ENCODE results near the gene PARP2. TPM values are rescaled to one million over a fixed set of nuclear protein-coding genes. Genes with fewer than 3 reads are reported as not detected.

PARP2 gene, protein sequence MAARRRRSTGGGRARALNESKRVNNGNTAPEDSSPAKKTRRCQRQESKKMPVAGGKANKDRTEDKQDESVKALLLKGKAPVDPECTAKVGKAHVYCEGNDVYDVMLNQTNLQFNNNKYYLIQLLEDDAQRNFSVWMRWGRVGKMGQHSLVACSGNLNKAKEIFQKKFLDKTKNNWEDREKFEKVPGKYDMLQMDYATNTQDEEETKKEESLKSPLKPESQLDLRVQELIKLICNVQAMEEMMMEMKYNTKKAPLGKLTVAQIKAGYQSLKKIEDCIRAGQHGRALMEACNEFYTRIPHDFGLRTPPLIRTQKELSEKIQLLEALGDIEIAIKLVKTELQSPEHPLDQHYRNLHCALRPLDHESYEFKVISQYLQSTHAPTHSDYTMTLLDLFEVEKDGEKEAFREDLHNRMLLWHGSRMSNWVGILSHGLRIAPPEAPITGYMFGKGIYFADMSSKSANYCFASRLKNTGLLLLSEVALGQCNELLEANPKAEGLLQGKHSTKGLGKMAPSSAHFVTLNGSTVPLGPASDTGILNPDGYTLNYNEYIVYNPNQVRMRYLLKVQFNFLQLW
- 25.0 and 33.4 TPM in 2 replicates for total RNA-seq (2014; rRNA removed; shearing (Covaris generic); ENCODE audit: low replicate concordance)

DNA sequence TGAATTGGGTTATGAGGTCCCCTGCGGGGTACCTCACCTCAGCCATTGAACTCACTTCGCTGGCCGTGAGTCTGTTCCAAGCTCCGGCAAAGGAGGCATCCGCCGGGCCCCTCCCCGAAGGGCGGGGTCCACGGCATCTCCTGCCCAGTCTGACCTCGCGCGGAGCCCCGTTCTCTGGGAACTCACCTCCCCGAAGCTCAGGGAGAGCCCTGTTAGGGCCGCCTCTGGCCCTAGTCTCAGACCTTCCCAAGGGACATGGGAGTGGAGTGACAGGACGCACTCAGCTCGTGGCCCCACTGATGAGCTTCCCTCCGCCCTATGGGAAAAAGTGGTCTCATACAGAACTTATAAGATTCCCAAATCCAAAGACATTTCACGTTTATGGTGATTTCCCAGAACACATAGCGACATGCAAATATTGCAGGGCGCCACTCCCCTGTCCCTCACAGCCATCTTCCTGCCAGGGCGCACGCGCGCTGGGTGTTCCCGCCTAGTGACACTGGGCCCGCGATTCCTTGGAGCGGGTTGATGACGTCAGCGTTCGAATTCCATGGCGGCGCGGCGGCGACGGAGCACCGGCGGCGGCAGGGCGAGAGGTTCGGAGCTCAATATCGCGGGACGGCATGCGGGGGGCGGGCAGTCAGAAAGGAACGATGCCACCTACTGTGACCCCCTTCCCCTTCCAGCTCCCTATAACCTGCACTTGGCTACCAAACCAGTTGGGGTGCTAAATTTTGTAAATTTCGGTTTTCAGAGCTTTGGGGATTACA is at the start of gene PARP2:
Gene PARP2, plus strand, starts transcription at position 544 of the 770 bp plus-strand sequence. Its CDS starts 7 bp downstream, at position 551.
- Histone ChIP-seq H3K4me3 (ENCODE audit: low read length) (peak within 1 kb of the TSS; percentile 84), H3K4me1 (ENCODE audit: low read length) (peaks cover 23% of the 10 kb centered on the region), H3K9me2 (replicated peaks; ENCODE audit: insufficient read depth, low read length) (no peaks in the 10 kb centered on the region), H3K79me2 (ENCODE audit: low read length) (peaks cover 34% of the 10 kb centered on the region), H3K9ac (ENCODE audit: low read length) (peak within 1 kb of the TSS; percentile 82), H4K20me1 (ENCODE audit: insufficient read depth, low read depth, low read length) (no peaks in the 10 kb centered on the region), H3K4me2 (ENCODE audit: low read depth, low read length, poor library complexity, severe bottlenecking) (peak within 1 kb of the TSS; percentile 82), H3K9me3 (ENCODE audit: low read length) (no peaks in the 10 kb centered on the region), H2AFZ (ENCODE audit: low read length) (peak within 1 kb of the TSS; percentile 84), H3K27me3 (ENCODE audit: low read length) (no peaks in the 10 kb centered on the region), H3K36me3 (ENCODE audit: insufficient read depth, low read length) (peaks cover 27% of the 10 kb centered on the region), H3K27ac (ENCODE audit: low read length) (peak within 1 kb of the TSS; percentile 78)
- peak; percentile 100 for DNase-seq

GRCh38 chr14:20294636-20295035 is 48.8 kb upstream of the PARP2 start:
- H4K20me1 ChIP-seq (ENCODE audit: insufficient read depth, low read depth, low read length): no peaks in the 10 kb centered on the region
- H3K4me1 ChIP-seq (ENCODE audit: low read length): peaks cover 22% of the 10 kb centered on the region
- no peaks in the 10 kb centered on the region for H3K9me2 ChIP-seq (replicated peaks; ENCODE audit: insufficient read depth, low read length)
- H3K9ac ChIP-seq (ENCODE audit: low read length): no peak overlapping the region
- H3K79me2 ChIP-seq (ENCODE audit: low read length): no peaks in the 10 kb centered on the region
- peaks cover 65% of the 10 kb centered on the region for H3K36me3 ChIP-seq (ENCODE audit: insufficient read depth, low read length)
- no peak overlapping the region for H2AFZ ChIP-seq (ENCODE audit: low read length)
- H3K27ac ChIP-seq (ENCODE audit: low read length): peak overlapping the region; percentile 62
- H3K9me3 ChIP-seq (ENCODE audit: low read length): no peaks in the 10 kb centered on the region
- H3K4me3 ChIP-seq (ENCODE audit: low read length): no peak overlapping the region
- peak overlapping the region; percentile 36 for H3K4me2 ChIP-seq (ENCODE audit: low read depth, low read length, poor library complexity, severe bottlenecking)
- DNase-seq: no peak
- no peaks in the 10 kb centered on the region for H3K27me3 ChIP-seq (ENCODE audit: low read length)

DNA sequence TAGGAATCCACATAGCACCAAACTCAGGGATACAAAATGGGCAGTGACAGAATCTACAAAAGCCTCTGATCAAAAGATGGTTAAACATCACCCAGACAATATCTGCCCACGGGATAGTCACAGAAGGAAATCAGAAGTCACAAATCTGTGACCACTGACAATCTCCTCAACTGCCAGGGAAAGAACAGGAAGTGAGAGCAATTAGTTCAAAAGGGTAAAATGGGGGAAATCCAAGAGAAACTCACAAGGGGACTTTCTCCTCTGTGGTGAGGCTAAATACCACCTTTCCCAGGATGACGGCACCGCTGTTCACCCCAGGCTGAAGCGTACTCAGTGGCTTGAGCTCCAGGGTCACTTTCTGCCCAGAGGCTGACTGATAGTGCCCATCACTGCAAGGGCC is 48.4 kb upstream of the PARP2 start:
- Histone ChIP-seq H3K4me2 (ENCODE audit: low read depth, low read length, poor library complexity, severe bottlenecking) (peak overlapping the region; percentile 36), H3K36me3 (ENCODE audit: insufficient read depth, low read length) (peaks cover 60% of the 10 kb centered on the region), H2AFZ (ENCODE audit: low read length) (no peak overlapping the region), H3K4me3 (ENCODE audit: low read length) (no peak overlapping the region), H3K79me2 (ENCODE audit: low read length) (no peaks in the 10 kb centered on the region), H3K27me3 (ENCODE audit: low read length) (no peaks in the 10 kb centered on the region), H4K20me1 (ENCODE audit: insufficient read depth, low read depth, low read length) (no peaks in the 10 kb centered on the region), H3K9me2 (replicated peaks; ENCODE audit: insufficient read depth, low read length) (no peaks in the 10 kb centered on the region), H3K27ac (ENCODE audit: low read length) (peak overlapping the region; percentile 62), H3K9me3 (ENCODE audit: low read length) (no peaks in the 10 kb centered on the region), H3K4me1 (ENCODE audit: low read length) (peaks cover 22% of the 10 kb centered on the region), H3K9ac (ENCODE audit: low read length) (no peak overlapping the region)
- DNase-seq: no peak

DNA sequence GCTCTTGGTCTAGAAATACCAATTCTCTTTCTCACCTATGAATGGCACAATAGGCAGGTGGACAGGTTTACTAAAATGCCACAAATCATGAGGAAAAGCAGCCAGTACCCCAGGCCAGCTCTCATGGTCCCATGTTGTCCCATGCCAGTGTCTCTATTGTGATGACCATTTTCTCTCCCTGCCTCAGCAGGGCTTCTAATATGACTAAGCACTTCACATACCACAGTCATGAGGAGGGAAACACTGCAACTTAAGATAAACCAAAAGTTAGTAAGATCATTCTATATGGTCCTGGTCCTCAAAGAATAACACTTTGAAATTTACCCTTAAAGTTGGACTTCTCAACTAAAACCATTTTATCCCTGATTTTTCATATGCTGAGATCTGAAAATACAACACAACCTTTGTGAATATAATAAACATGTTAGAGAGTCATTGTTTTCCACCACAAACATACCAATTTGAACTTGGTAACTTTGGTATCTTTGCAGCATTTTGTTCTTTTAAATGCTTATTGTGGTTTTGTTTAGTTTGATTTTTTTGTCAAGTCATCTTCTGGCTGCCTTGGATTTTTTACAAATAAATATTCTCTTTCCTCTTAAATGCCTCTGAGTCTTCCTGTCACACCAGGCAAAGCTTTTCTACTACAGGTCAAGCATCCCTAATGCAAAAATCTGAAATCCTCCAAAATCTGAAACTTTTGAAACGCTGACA is 41.2 kb upstream of the PARP2 start:
- no peak overlapping the region for H2AFZ ChIP-seq (ENCODE audit: low read length)
- H3K4me3 ChIP-seq (ENCODE audit: low read length): no peak overlapping the region
- DNase-seq: no peak
- H3K36me3 ChIP-seq (ENCODE audit: insufficient read depth, low read length): peaks cover 34% of the 10 kb centered on the region
- H3K4me2 ChIP-seq (ENCODE audit: low read depth, low read length, poor library complexity, severe bottlenecking): no peak overlapping the region
- H3K9me2 ChIP-seq (replicated peaks; ENCODE audit: insufficient read depth, low read length): no peaks in the 10 kb centered on the region
- peaks cover 21% of the 10 kb centered on the region for H3K4me1 ChIP-seq (ENCODE audit: low read length)
- no peaks in the 10 kb centered on the region for H3K27me3 ChIP-seq (ENCODE audit: low read length)
- H3K9me3 ChIP-seq (ENCODE audit: low read length): no peaks in the 10 kb centered on the region
- H4K20me1 ChIP-seq (ENCODE audit: insufficient read depth, low read depth, low read length): no peaks in the 10 kb centered on the region
- no peak overlapping the region for H3K9ac ChIP-seq (ENCODE audit: low read length)
- peaks cover 41% of the 10 kb centered on the region for H3K79me2 ChIP-seq (ENCODE audit: low read length)
- H3K27ac ChIP-seq (ENCODE audit: low read length): no peak overlapping the region

DNA sequence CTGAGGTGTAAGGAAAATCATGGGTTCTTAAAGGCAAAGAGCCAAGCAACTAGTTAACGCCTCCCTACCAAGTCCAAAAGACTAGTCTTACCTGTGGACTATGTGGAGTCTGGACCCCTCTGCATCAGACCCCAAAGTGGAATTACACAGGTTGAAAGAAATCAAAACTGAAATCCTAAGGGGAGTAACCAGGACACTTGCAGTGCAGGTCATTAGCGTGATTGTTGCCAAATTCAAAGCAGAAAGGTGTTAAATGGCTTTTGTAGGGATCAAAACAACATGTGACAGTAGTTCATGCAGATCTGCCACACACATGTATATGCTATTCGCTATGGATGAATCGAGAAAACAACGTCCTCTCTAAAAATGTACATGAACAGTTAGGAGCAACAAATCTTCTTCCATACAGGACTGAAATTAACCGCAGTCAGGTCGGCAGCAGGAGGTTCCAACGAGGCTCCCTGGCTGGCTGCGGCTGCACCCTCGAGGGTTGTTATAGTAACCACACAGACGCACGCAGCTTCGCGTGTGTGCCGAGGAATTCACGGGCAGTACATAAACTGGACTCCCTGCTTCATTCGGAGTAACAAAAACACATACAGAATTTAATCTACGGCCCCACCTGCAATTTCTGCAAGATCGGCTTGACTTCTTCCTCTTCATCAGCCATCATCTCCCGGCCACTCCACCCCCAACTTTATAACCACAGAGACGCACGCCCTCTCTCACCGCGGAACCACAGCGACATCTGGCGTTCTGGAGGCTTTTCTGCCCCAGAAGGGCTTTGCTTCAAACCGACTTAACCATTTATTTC is 38.0 kb upstream of the PARP2 start, which contains the start of gene TTC5:
Gene TTC5, minus strand, starts transcription at position 687 of the 814 bp plus-strand sequence. Its CDS starts 14 bp downstream, at position 673.
- peaks cover 16% of the 10 kb centered on the region for H3K36me3 ChIP-seq (ENCODE audit: insufficient read depth, low read length)
- H3K9me3 ChIP-seq (ENCODE audit: low read length): no peaks in the 10 kb centered on the region
- peak within 1 kb of the TSS; percentile 95 for H3K4me2 ChIP-seq (ENCODE audit: low read depth, low read length, poor library complexity, severe bottlenecking)
- peak within 1 kb of the TSS; percentile 98 for H2AFZ ChIP-seq (ENCODE audit: low read length)
- peak within 1 kb of the TSS; percentile 82 for H3K9ac ChIP-seq (ENCODE audit: low read length)
- H3K4me3 ChIP-seq (ENCODE audit: low read length): peak within 1 kb of the TSS; percentile 93
- peak within 1 kb of the TSS; percentile 52 for H3K27ac ChIP-seq (ENCODE audit: low read length)
- peak; percentile 98 for DNase-seq
- no peaks in the 10 kb centered on the region for H3K9me2 ChIP-seq (replicated peaks; ENCODE audit: insufficient read depth, low read length)
- H3K27me3 ChIP-seq (ENCODE audit: low read length): no peaks in the 10 kb centered on the region
- H4K20me1 ChIP-seq (ENCODE audit: insufficient read depth, low read depth, low read length): no peaks in the 10 kb centered on the region
- peaks cover 41% of the 10 kb centered on the region for H3K79me2 ChIP-seq (ENCODE audit: low read length)
- H3K4me1 ChIP-seq (ENCODE audit: low read length): peaks cover 21% of the 10 kb centered on the region

DNA sequence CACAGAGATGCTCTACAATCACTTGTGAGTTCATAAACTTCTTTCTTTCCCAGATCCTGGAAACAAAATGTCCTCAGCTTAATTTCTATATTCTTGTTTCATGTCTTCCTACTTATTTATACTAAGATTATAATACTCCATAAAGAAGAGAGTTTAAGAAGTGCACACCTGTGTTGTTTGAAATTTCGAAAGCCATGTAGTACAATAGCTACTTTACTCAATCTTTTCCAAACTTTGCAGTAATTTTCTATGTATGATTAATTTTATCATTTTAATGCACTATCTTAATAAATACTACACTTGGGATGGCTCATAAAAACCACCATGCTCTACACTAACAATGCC is 37.4 kb upstream of the PARP2 start:
- Histone ChIP-seq H3K79me2 (ENCODE audit: low read length) (peaks cover 41% of the 10 kb centered on the region), H3K9ac (ENCODE audit: low read length) (no peak overlapping the region), H3K4me1 (ENCODE audit: low read length) (peaks cover 21% of the 10 kb centered on the region), H3K9me2 (replicated peaks; ENCODE audit: insufficient read depth, low read length) (no peaks in the 10 kb centered on the region), H3K27me3 (ENCODE audit: low read length) (no peaks in the 10 kb centered on the region), H3K4me3 (ENCODE audit: low read length) (peak overlapping the region; percentile 93; the same call in 1 of the 2 replicates), H3K4me2 (ENCODE audit: low read depth, low read length, poor library complexity, severe bottlenecking) (peak overlapping the region; percentile 95), H4K20me1 (ENCODE audit: insufficient read depth, low read depth, low read length) (no peaks in the 10 kb centered on the region), H2AFZ (ENCODE audit: low read length) (no peak overlapping the region), H3K27ac (ENCODE audit: low read length) (no peak overlapping the region), H3K36me3 (ENCODE audit: insufficient read depth, low read length) (peaks cover 11% of the 10 kb centered on the region), H3K9me3 (ENCODE audit: low read length) (no peaks in the 10 kb centered on the region)
- no peak for DNase-seq

DNA sequence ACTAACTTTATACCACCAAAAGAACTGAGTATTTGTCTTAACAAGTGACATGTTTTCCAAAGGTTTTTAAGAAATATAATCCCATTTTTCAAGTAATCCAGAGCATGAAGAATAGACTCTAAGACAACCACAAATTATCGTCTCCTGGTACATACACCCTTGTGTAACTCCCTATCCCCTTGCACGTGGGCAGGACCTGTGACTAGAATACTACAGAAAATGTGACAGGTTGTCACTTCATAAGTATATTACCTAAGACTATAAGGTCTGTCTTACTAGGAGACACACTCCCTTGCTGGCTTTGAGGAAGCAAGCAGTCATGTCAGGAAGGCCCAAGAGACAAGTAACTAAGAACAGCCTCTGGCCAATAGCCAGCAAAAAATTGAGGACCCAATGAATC is 29.4 kb upstream of the PARP2 start:
- Histone ChIP-seq H3K9ac (ENCODE audit: low read length) (no peak overlapping the region), H3K9me2 (replicated peaks; ENCODE audit: insufficient read depth, low read length) (no peaks in the 10 kb centered on the region), H3K4me1 (ENCODE audit: low read length) (peaks cover 2% of the 10 kb centered on the region), H3K27ac (ENCODE audit: low read length) (no peak overlapping the region), H3K4me3 (ENCODE audit: low read length) (no peak overlapping the region), H3K27me3 (ENCODE audit: low read length) (no peaks in the 10 kb centered on the region), H3K9me3 (ENCODE audit: low read length) (no peaks in the 10 kb centered on the region), H4K20me1 (ENCODE audit: insufficient read depth, low read depth, low read length) (no peaks in the 10 kb centered on the region; the same call in 1 of the 2 replicates), H3K4me2 (ENCODE audit: low read depth, low read length, poor library complexity, severe bottlenecking) (no peak overlapping the region), H3K79me2 (ENCODE audit: low read length) (peaks cover 27% of the 10 kb centered on the region), H2AFZ (ENCODE audit: low read length) (no peak overlapping the region), H3K36me3 (ENCODE audit: insufficient read depth, low read length) (peaks cover 52% of the 10 kb centered on the region)
- no peak for DNase-seq

Data from Karpas-422 (cell line).